ENCODE measurements around the gene MICALL1.

The MICALL1 gene

GRCh38 chr22:37965940-37966664 lies 60.0 kb downstream of the MICALL1 start:
- TF ChIP-seq CREB1 (IDR thresholded peaks at IDR 0.05; ENCODE audit: low read depth) (no peak), TAF1 (IDR thresholded peaks at IDR 0.05; ENCODE audit: low read depth) (no peak), TEAD4 (IDR thresholded peaks at IDR 0.05) (no peak)
- TF ChIP-seq, protein P1, sequence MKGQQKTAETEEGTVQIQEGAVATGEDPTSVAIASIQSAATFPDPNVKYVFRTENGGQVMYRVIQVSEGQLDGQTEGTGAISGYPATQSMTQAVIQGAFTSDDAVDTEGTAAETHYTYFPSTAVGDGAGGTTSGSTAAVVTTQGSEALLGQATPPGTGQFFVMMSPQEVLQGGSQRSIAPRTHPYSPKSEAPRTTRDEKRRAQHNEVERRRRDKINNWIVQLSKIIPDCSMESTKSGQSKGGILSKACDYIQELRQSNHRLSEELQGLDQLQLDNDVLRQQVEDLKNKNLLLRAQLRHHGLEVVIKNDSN (IDR thresholded peaks at IDR 0.05): no peak

- no peak for TF ChIP-seq RAD21 (IDR thresholded peaks at IDR 0.05; ENCODE audit: low read depth)
- no peak for TF ChIP-seq TAF1 (IDR thresholded peaks at IDR 0.05; ENCODE audit: low read depth)
- TF ChIP-seq ZBTB7A (IDR thresholded peaks at IDR 0.05; ENCODE audit: low read depth): no peak
- no peak for TF ChIP-seq FOXM1 (IDR thresholded peaks at IDR 0.05; ENCODE audit: borderline replicate concordance, low read depth)
- no peak for TF ChIP-seq EGR1 (IDR thresholded peaks at IDR 0.05)
- TF ChIP-seq NFIC (IDR thresholded peaks at IDR 0.05): no peak
- TF ChIP-seq YY1 (IDR thresholded peaks at IDR 0.05; ENCODE audit: low read depth): no peak
- TF ChIP-seq, protein P1 (IDR thresholded peaks at IDR 0.05): no peak
- no peak for TF ChIP-seq TCF12 (IDR thresholded peaks at IDR 0.05; ENCODE audit: low read depth)
Observed at GRCh38 chr22:37967147-37967546, 61.0 kb downstream of the MICALL1 start.

- TF ChIP-seq EGR1 (IDR thresholded peaks at IDR 0.05) (no peak), YY1 (IDR thresholded peaks at IDR 0.05; ENCODE audit: low read depth) (no peak), MAX (IDR thresholded peaks at IDR 0.05) (no peak), TCF12 (IDR thresholded peaks at IDR 0.05; ENCODE audit: low read depth) (no peak), REST (IDR thresholded peaks at IDR 0.05; ENCODE audit: low read depth) (no peak), NFIC (IDR thresholded peaks at IDR 0.05) (no peak), CREB1 (IDR thresholded peaks at IDR 0.05; ENCODE audit: low read depth) (no peak), RAD21 (IDR thresholded peaks at IDR 0.05; ENCODE audit: low read depth) (no peak), TAF1 (IDR thresholded peaks at IDR 0.05; ENCODE audit: low read depth) (no peak), TEAD4 (IDR thresholded peaks at IDR 0.05) (no peak), EP300 (IDR thresholded peaks at IDR 0.05; ENCODE audit: borderline replicate concordance) (no peak), ZBTB7A (IDR thresholded peaks at IDR 0.05; ENCODE audit: low read depth) (no peak), FOXM1 (IDR thresholded peaks at IDR 0.05; ENCODE audit: borderline replicate concordance, low read depth) (no peak)
- TF ChIP-seq, protein P1 (IDR thresholded peaks at IDR 0.05): no peak
Observed at GRCh38 chr22:37967637-37968451, 61.7 kb downstream of the MICALL1 start.

DNA sequence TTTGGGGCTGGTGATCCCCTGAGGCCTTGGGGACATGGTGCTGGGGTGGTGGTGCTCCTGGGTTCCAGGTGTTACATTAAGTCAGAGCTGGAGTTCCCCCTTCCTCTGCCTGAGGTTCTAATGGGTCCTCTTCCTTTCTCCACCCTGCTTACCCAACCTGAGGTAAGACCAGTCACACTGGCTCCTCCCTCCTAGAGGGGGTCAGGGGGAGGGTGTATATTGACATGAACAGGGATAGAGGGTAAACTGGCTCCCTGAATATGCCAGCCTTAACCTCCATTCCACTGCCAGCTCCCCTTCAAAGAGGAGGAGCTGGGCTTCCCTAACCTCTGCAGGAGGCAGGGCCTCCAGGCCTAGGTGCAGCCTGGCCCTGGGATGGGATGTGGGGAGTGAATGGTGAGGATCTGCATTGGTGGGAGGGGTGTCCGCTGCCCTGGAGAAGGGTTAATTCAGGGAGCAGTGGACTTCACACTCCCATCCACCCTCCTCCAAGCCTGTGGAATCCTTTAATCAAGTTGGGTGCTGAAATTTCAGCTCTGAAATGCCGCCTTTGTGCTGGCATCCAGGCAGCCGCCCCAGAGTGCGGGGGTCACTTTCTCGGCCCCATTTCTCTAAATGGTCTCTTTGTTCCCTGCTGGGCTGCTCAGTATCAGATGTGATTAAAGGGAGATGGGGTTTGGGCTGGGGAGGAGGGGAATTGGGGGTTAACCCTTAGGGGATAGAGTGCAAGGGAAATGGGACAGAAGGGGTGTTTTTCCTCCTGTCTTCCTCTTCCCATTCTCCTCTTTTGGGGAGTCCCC lies 62.6 kb downstream of the MICALL1 start:
- no peak for TF ChIP-seq RAD21 (IDR thresholded peaks at IDR 0.05; ENCODE audit: low read depth)

DNA sequence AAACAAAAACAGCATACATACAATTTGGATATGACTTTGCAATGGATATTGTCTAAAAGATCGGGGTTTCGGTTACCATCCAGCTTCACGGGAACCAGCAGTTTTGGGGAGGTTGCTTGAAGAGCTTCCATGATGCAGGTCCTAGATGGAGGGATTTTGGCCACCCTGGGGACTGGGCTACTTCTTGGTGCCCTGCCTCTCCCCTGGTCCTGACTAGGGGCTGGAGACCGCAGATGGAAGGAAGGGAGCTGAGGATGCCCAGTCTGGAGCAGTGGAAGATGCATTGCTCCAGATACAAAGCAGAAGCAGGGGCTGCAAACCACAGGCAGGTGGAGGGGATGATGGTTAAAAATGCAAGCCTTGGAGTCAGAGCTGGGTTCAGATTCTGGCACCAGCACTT lies 64.8 kb downstream of the MICALL1 start:
- TF ChIP-seq CREB1 (IDR thresholded peaks at IDR 0.05; ENCODE audit: low read depth): no peak
- no peak for TF ChIP-seq MAX (IDR thresholded peaks at IDR 0.05)
- TF ChIP-seq NFIC (IDR thresholded peaks at IDR 0.05): no peak
- TF ChIP-seq REST (IDR thresholded peaks at IDR 0.05; ENCODE audit: low read depth): no peak
- TF ChIP-seq TCF12 (IDR thresholded peaks at IDR 0.05; ENCODE audit: low read depth): no peak
- no peak for TF ChIP-seq ZBTB7A (IDR thresholded peaks at IDR 0.05; ENCODE audit: low read depth)
- TF ChIP-seq FOXM1 (IDR thresholded peaks at IDR 0.05; ENCODE audit: borderline replicate concordance, low read depth): no peak
- no peak for TF ChIP-seq EP300 (IDR thresholded peaks at IDR 0.05; ENCODE audit: borderline replicate concordance)
- TF ChIP-seq TEAD4 (IDR thresholded peaks at IDR 0.05): no peak
- TF ChIP-seq TAF1 (IDR thresholded peaks at IDR 0.05; ENCODE audit: low read depth): no peak
- no peak for TF ChIP-seq CEBPB (IDR thresholded peaks at IDR 0.05)
- TF ChIP-seq EGR1 (IDR thresholded peaks at IDR 0.05): no peak
- TF ChIP-seq YY1 (IDR thresholded peaks at IDR 0.05; ENCODE audit: low read depth): no peak
- TF ChIP-seq, protein P1 (IDR thresholded peaks at IDR 0.05): no peak
- no peak for TF ChIP-seq RAD21 (IDR thresholded peaks at IDR 0.05; ENCODE audit: low read depth)
